BLaER1 (cell line): ENCODE results near the gene ADAMTS2.

Experiments used
- H3K27ac ChIP-seq: shearing (Covaris generic); formaldehyde crosslinking; 2 replicates; pipeline ENCODE4 v1.8.1; 2022
- H3K27me3 ChIP-seq: shearing (Covaris generic); formaldehyde crosslinking; 2 replicates; pipeline ENCODE4 v1.8.1; 2022
- H3K36me3 ChIP-seq: shearing (Covaris generic); formaldehyde crosslinking; 2 replicates; pipeline ENCODE4 v1.8.1; 2022
- H3K4me1 ChIP-seq: shearing (Covaris generic); formaldehyde crosslinking; 2 replicates; pipeline ENCODE4 v1.8.1; 2022
- H3K4me2 ChIP-seq: shearing (Covaris generic); formaldehyde crosslinking; 2 replicates; pipeline ENCODE4 v1.8.1; 2022
- H3K4me3 ChIP-seq: shearing (Covaris generic); formaldehyde crosslinking; 2 replicates; pipeline ENCODE4 v1.8.1; 2022
- H3K9ac ChIP-seq: shearing (Covaris generic); formaldehyde crosslinking; 2 replicates; pipeline ENCODE4 v1.8.1; 2022
- H3K9me3 ChIP-seq: shearing (Covaris generic); formaldehyde crosslinking; 2 replicates; pipeline ENCODE4 v1.8.1; 2022
- H4K20me1 ChIP-seq: shearing (Covaris generic); formaldehyde crosslinking; 2 replicates; pipeline ENCODE4 v1.8.1; 2022
- Cebpa-rat ChIP-seq: shearing (Covaris generic); IDR thresholded peaks from 2 replicates; pipeline ENCODE4 v1.8.1; 2022

ADAMTS2 gene

GRCh38 chr5:179234563-179235135 is 110.6 kb downstream of the ADAMTS2 start:
- no peaks in the 10 kb centered on the region for H3K36me3 ChIP-seq
- H3K4me2 ChIP-seq, result no peak overlapping the region
- TF ChIP-seq Cebpa-rat, result no peak
- H3K27me3 ChIP-seq, result no peaks in the 10 kb centered on the region
- peaks cover 29% of the 10 kb centered on the region for H3K9me3 ChIP-seq
- H3K4me3 ChIP-seq, result no peak overlapping the region
- no peaks in the 10 kb centered on the region for H4K20me1 ChIP-seq
- 0 out of 2 replicates have a peak, but pooled peaks cover 4% of the 10 kb centered on the region for H3K4me1 ChIP-seq
- no peak overlapping the region for H3K9ac ChIP-seq
- no peak overlapping the region for H3K27ac ChIP-seq

GRCh38 chr5:179233909-179234562 is 111.2 kb downstream of the ADAMTS2 start:
- H4K20me1 ChIP-seq, result no peaks in the 10 kb centered on the region
- no peaks in the 10 kb centered on the region for H3K27me3 ChIP-seq
- 0 out of 2 replicates have a peak, but pooled peaks cover 4% of the 10 kb centered on the region for H3K4me1 ChIP-seq
- no peak overlapping the region for H3K27ac ChIP-seq
- TF ChIP-seq Cebpa-rat, result no peak
- H3K9me3 ChIP-seq, result peaks cover 23% of the 10 kb centered on the region
- no peak overlapping the region for H3K9ac ChIP-seq
- H3K36me3 ChIP-seq, result no peaks in the 10 kb centered on the region
- H3K4me3 ChIP-seq, result no peak overlapping the region
- H3K4me2 ChIP-seq, result no peak overlapping the region

DNA sequence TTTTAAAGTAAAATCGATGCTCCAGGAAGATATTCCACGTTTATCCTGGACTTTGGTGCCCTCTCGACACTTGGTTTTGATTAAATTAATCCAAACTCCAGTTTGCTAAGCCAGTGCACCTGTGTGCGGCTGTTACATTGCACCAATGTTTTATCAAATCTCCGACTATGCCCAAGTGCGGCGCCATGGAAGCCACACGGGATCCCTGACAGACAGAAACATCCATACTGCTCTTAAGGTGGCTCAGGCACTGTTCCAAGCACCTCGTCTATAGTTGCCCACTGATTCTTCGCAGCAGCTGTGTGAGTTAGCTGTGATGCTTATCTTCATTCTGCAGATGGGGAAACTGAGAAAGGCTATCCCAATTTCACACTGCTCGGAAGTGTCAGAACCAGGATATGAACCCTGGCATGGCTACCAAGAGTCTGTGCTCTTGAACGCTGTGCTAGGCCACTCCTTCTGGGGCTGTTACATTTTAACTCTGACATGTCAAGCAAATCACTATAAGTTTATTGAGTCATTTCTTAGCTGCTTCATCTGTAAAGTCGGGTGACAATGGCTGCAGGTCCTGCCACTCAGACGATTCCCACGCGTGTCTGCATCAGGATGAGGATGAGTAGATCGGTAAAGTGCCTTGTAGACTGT is 113.0 kb downstream of the ADAMTS2 start:
- no peak overlapping the region for H3K27ac ChIP-seq
- H3K9ac ChIP-seq, result no peak overlapping the region
- H4K20me1 ChIP-seq, result no peaks in the 10 kb centered on the region
- H3K27me3 ChIP-seq, result no peaks in the 10 kb centered on the region
- no peak for TF ChIP-seq Cebpa-rat
- H3K4me2 ChIP-seq, result no peak overlapping the region
- no peaks in the 10 kb centered on the region for H3K4me1 ChIP-seq
- no peak overlapping the region for H3K4me3 ChIP-seq
- no peaks in the 10 kb centered on the region for H3K36me3 ChIP-seq
- H3K9me3 ChIP-seq, result peaks cover 7% of the 10 kb centered on the region

- H3K27ac ChIP-seq, result no peak overlapping the region
- no peak overlapping the region for H3K4me3 ChIP-seq
- H3K9ac ChIP-seq, result no peak overlapping the region
- H3K9me3 ChIP-seq, result no peaks in the 10 kb centered on the region
- no peaks in the 10 kb centered on the region for H4K20me1 ChIP-seq
- H3K27me3 ChIP-seq, result no peaks in the 10 kb centered on the region
- H3K4me2 ChIP-seq, result no peak overlapping the region
- no peaks in the 10 kb centered on the region for H3K36me3 ChIP-seq
- no peaks in the 10 kb centered on the region for H3K4me1 ChIP-seq
- no peak for TF ChIP-seq Cebpa-rat
Measured at GRCh38 chr5:179231309-179231708, 114.0 kb downstream of the ADAMTS2 start.

DNA sequence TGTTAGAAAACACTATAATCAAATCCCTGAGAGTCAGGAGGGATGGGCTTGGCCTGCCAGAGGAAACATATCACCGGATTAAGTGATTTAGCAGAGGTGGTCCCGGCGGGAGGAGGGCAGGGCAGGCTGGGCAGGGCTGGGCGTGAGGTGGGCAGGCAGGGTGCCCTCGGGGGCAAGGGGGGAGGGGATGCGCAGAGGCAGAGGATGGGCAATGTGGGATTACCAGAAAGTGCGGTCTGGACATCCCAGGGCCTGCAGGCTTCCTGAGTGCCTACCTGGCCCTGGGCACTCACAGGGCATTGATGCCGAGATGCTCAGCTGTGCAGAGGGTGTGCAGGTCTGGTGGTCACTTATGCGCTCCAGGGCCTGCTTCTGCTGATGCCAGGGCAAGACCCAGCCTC is 115.2 kb downstream of the ADAMTS2 start:
- H3K4me1 ChIP-seq, result no peaks in the 10 kb centered on the region
- no peak overlapping the region for H3K4me2 ChIP-seq
- no peak for TF ChIP-seq Cebpa-rat
- no peak overlapping the region for H3K9ac ChIP-seq
- H3K9me3 ChIP-seq, result no peaks in the 10 kb centered on the region
- H3K36me3 ChIP-seq, result no peaks in the 10 kb centered on the region
- H3K27ac ChIP-seq, result no peak overlapping the region
- H4K20me1 ChIP-seq, result no peaks in the 10 kb centered on the region
- no peak overlapping the region for H3K4me3 ChIP-seq
- H3K27me3 ChIP-seq, result no peaks in the 10 kb centered on the region

GRCh38 chr5:179229331-179229831 is 115.9 kb downstream of the ADAMTS2 start:
- H3K36me3 ChIP-seq, result no peaks in the 10 kb centered on the region
- H3K9me3 ChIP-seq, result peaks cover under 1% of the 10 kb centered on the region; the same call in 1 of the 2 replicates
- no peak overlapping the region for H3K9ac ChIP-seq
- no peaks in the 10 kb centered on the region for H3K27me3 ChIP-seq
- H3K27ac ChIP-seq, result no peak overlapping the region
- no peak for TF ChIP-seq Cebpa-rat
- no peak overlapping the region for H3K4me2 ChIP-seq
- no peak overlapping the region for H3K4me3 ChIP-seq
- H4K20me1 ChIP-seq, result no peaks in the 10 kb centered on the region
- no peaks in the 10 kb centered on the region for H3K4me1 ChIP-seq

- H3K36me3 ChIP-seq, result no peaks in the 10 kb centered on the region
- no peak overlapping the region for H3K4me2 ChIP-seq
- no peak for TF ChIP-seq Cebpa-rat
- peaks cover 9% of the 10 kb centered on the region for H3K9me3 ChIP-seq
- H3K27ac ChIP-seq, result no peak overlapping the region
- H4K20me1 ChIP-seq, result no peaks in the 10 kb centered on the region
- no peaks in the 10 kb centered on the region for H3K4me1 ChIP-seq
- H3K9ac ChIP-seq, result no peak overlapping the region
- no peak overlapping the region for H3K4me3 ChIP-seq
- H3K27me3 ChIP-seq, result no peaks in the 10 kb centered on the region
Measured at GRCh38 chr5:179228341-179229121, 116.7 kb downstream of the ADAMTS2 start.

GRCh38 chr5:179227580-179228311 is 117.5 kb downstream of the ADAMTS2 start:
- H3K36me3 ChIP-seq, result no peaks in the 10 kb centered on the region
- no peak overlapping the region for H3K9ac ChIP-seq
- H3K27ac ChIP-seq, result no peak overlapping the region
- TF ChIP-seq Cebpa-rat, result no peak
- no peaks in the 10 kb centered on the region for H3K27me3 ChIP-seq
- H3K4me3 ChIP-seq, result no peak overlapping the region
- no peak overlapping the region for H3K4me2 ChIP-seq
- H3K4me1 ChIP-seq, result no peaks in the 10 kb centered on the region
- peaks cover 9% of the 10 kb centered on the region for H3K9me3 ChIP-seq
- no peaks in the 10 kb centered on the region for H4K20me1 ChIP-seq

DNA sequence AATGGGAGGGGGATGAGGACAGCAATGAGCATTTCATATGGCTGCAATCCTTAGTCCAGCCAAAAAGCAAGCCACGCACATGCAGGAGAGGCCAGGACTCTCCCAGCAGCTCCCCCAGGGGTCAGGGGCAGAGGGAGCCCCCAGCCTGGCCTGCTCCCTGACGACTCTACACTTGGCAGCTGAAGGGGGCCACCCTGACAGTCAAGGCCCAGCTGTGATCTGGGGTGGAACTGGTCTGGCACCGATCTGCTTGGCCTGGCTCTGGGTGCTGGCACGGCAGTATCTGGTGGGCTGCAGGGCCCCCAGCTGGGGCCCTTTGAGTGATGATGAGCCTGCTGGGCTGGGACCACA is 118.1 kb downstream of the ADAMTS2 start:
- Histone ChIP-seq H3K4me1 (no peaks in the 10 kb centered on the region), H3K4me2 (no peak overlapping the region), H3K4me3 (no peak overlapping the region), H3K9ac (no peak overlapping the region), H3K27me3 (no peaks in the 10 kb centered on the region), H4K20me1 (no peaks in the 10 kb centered on the region), H3K27ac (no peak overlapping the region), H3K9me3 (peaks cover 9% of the 10 kb centered on the region), H3K36me3 (no peaks in the 10 kb centered on the region)
- no peak for TF ChIP-seq Cebpa-rat
